ENCODE data around the gene PRDM16.

DNA sequence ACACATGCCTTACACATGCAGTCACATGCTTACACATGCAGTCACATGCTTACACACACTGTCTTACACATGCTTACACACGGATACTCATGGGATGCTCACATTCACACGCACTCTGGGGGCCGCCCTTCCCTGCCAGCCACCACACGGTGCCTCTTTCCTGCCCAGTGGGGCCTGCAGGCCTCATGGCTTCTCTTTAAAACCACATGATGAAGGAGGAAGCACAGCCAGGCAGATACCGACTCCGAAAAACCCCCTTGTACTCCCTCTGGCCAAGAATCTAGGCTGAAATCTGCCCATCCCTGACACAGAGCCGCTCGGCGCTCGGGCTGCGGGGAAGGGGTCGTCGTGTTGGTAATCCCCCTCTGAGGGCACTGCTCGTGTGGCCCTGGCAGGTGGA, 113.0 kb downstream of the PRDM16 start:
- TF ChIP-seq CTCF (IDR thresholded peaks at IDR 0.05) (no peak), POLR2A (IDR thresholded peaks at IDR 0.05) (no peak)

Data from uterus (tissue), 2 donors.